ENCODE data around the gene CLEC1A. TPM values are rescaled to one million over a fixed set of nuclear protein-coding genes. Genes with fewer than 3 reads are reported as not detected.
"Not testable (repeated sequence)": the region's sequence is repeated elsewhere in the genome, so short reads cannot be mapped to it uniquely, and the experiment has no call there.

Gene CLEC1A
- polyA plus RNA-seq, 4 donors = 2.6 to 4.7 (median 4.0) TPM

GRCh38 chr12:10052193-10052913 lies 46.4 kb downstream of the CLEC1A start:
- no peak for DNase-seq (ENCODE audit: low read depth in 4 of 4, low spot score in 3 of 4)

DNA sequence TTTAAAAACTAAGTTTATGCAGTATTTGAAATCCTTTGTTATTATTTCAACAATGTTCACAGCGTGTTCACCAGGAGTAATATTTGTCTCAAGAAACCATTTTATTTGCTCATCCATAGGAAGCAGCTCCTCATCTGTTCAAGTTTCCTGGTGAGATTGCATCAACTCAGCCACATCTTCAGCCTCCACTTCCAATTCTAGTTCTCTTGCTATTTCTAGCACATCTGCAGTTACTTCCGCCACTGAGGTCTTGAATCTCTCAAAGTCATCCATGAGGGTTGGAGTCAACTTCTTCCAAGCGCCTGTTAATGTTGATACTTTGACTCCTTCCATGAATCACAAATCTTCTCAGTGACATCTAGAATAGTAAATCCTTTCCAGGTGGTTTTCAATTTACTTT lies 50.3 kb downstream of the CLEC1A start:
- no peak for DNase-seq (ENCODE audit: low read depth in 4 of 4, low spot score in 3 of 4)

DNA sequence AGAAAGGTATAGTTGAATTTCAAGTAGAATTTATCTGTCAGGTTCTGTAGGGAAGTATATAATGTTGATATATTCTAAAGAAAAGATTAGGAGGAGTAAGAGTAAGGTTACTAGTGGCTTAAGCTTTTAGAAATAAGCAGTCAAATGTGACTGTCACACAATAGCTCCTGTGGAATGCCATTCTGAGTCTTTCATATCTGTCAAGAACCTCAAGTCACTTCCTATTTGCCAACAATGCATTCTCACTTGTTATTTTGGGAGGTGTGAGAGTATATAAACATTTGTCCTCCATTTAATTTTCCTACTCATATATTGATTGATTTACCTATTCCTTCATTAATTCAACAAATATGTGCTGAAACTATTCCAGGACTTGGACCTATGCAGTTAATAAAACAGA lies 56.6 kb downstream of the CLEC1A start:
- no peak for DNase-seq (ENCODE audit: low read depth in 4 of 4, low spot score in 3 of 4)

DNA sequence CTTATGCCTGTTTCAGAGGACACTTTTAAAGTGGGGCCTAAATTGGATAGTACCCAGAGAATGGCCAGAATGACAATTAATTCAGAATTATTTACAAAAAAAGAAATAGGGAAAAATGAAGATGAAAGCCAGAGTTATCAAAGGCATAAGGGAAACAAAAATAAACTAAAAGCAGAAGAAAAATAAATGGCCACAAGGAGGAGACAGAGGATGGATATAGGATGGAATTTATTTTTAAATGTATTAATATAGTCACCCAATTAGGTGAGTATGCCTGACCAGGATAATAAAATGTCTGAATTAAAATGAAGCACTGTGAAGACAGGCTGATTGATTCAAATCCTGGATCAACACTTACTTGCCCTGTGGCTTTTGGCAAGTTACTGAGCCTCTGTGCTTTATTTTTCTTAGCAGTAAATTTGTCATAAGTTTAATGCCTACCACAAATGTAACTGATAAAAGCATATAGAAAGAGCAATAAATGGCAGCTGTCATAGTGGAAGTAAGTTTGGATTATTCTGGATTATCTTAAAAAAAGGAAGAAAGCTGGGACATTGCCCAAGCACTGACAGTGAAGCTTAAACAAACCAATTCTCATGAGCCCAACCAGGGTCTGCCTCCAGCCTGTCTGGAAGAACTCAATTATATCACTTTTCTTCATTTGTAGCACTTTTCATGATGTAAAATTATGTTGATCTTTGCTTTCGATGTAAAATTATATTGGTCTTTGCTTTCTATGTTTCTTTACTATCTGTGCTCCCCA lies 64.8 kb downstream of the CLEC1A start:
- DNase-seq (ENCODE audit: low read depth in 4 of 4, low spot score in 3 of 4) = no peak

GRCh38 chr12:10031771-10032175 lies 67.0 kb downstream of the CLEC1A start:
- no peak for DNase-seq (ENCODE audit: low read depth in 4 of 4, low spot score in 3 of 4)

DNA sequence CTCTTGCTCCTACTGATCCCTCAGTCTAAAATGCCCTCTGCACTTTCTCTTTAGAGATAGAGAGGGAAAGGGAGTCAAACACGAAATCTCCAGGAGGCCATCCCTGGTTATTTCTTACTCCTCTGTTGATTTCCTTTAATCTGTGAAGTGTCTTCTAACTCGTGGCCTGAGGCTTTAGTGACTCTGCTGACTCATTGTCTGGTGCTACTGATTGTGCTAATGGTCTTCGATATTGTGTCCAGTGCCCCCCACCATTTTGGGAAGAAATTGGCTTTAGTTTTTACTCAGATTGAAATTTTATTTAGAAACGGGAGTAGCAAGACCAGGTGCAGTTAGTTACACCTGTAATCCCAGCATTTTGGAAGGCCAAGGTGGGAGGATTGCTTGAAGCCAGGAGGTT lies 67.5 kb downstream of the CLEC1A start:
- DNase-seq (ENCODE audit: low read depth in 4 of 4, low spot score in 3 of 4) = no peak

DNA sequence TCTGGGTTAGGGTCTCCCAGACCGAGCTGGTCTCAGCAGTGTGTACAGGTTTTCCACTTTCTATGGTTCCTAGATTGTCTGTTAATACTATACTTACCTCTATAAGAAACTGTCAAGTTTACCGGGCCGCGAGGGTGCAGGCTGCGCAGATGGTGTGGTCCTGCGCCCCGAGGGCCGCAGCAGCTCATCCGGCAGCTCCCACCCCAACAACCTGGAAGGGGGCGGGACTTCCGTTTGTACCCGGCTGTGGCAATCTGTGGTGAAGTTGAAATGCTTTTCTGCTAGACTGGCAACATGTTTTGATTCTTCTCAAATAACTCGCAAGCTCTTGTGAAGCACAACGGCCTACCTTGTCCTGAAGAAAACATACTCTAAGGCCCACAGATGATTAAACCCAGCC lies 68.3 kb downstream of the CLEC1A start, which contains the start of gene CLEC9A:
TSS of gene CLEC9A (plus strand) at position 237 of the 400 bp plus-strand sequence. CDS start 22,006 bp downstream, outside the sequence.
- DNase-seq (ENCODE audit: low read depth in 4 of 4, low spot score in 3 of 4) = no peak

DNA sequence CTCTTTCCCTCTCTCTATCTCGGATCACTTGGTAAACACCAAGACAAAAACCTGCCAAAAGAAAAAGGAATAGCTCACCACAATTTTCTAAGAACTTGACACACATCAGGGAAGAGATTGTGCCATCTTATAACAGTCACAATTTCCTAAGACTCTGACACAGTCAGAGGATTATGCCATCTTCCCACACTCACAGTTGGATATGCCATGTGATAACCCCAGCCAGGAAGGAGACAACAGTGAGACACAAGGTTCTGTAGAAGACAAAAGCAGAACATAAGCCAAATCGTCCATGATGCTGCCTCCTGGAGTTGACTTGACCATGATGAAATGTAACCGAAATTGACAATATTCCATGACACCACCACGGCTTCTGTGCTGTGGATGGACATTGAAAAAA lies 71.1 kb downstream of the CLEC1A start:
- no peak for DNase-seq (ENCODE audit: low read depth in 4 of 4, low spot score in 3 of 4)

- DNase-seq (ENCODE audit: low read depth in 4 of 4, low spot score in 3 of 4) = no peak
Observed at GRCh38 chr12:10027311-10027710, 71.5 kb downstream of the CLEC1A start.

DNA sequence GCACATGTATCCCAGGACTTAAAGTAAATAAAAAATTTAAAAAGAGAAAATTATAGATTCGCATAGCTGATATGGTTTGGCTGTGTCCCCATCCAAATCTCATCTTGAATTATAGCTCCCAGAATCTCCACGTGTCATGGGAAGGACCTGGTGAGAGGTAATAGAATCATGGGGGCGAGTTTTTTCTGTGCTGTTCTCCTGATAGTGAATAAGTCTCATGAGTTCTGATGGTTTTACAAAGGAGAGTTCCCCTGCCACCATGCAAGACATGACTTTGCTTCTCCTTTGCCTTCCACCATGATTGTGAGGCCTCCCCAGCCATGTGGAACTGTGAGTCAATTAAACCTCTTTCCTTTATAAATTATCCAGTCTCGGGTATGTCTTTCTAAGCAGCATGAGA lies 72.1 kb downstream of the CLEC1A start:
- not testable (repeated sequence) for DNase-seq (ENCODE audit: low read depth in 4 of 4, low spot score in 3 of 4)

- DNase-seq (ENCODE audit: low read depth in 4 of 4, low spot score in 3 of 4) = no peak
Observed at GRCh38 chr12:10025236-10025635, 73.5 kb downstream of the CLEC1A start.

GRCh38 chr12:10021342-10021741 lies 77.4 kb downstream of the CLEC1A start:
- DNase-seq (ENCODE audit: low read depth in 4 of 4, low spot score in 3 of 4) = no peak

Other genes with a start within 250 kb of the CLEC1A start
- gene CLEC2B, start 229.6 kb downstream of the CLEC1A start, polyA plus RNA-seq (ENCODE audit: insufficient read length in 4 of 4) = 1 to 10 TPM; 2.6 to 4.2 (median 3.6) TPM
- gene KLRF2, start 217.5 kb downstream of the CLEC1A start, polyA plus RNA-seq (ENCODE audit: insufficient read length in 4 of 4) = not detected
- not detected for gene CLEC2A, start 166.6 kb downstream of the CLEC1A start, polyA plus RNA-seq (ENCODE audit: insufficient read length in 4 of 4)
- gene CLEC12A, start 127.6 kb downstream of the CLEC1A start, polyA plus RNA-seq (ENCODE audit: insufficient read length in 4 of 4) = 1 to 10 TPM in 3 of 4 donors, under 1 TPM in 1; 0.68 to 1.9 (median 1.2) TPM
- gene CLEC1B, start 99.9 kb downstream of the CLEC1A start, polyA plus RNA-seq (ENCODE audit: insufficient read length in 4 of 4) = 1 to 10 TPM in 1 of 4 donors, under 1 TPM in 3; 0.49 to 1.8 (median 0.79) TPM
- gene CLEC12B, start 88.4 kb downstream of the CLEC1A start, polyA plus RNA-seq (ENCODE audit: insufficient read length in 4 of 4) = under 1 TPM in 2 of 4 donors, not detected in 2; 0.14 to 0.24 TPM
- under 1 TPM; 0.10 to 0.33 (median 0.24) TPM for gene CLEC9A, start 68.3 kb downstream of the CLEC1A start, polyA plus RNA-seq (ENCODE audit: insufficient read length in 4 of 4)
- 1 to 10 TPM; 1.6 to 3.2 (median 2.3) TPM for gene CLEC7A, start 31.2 kb upstream of the CLEC1A start, polyA plus RNA-seq (ENCODE audit: insufficient read length in 4 of 4)
- gene OLR1, start 73.1 kb upstream of the CLEC1A start, polyA plus RNA-seq (ENCODE audit: insufficient read length in 4 of 4) = 1 to 10 TPM in 1 of 4 donors, under 1 TPM in 3; 0.61 to 1.2 (median 0.81) TPM
- 100 to 1,000 TPM in 3 of 4 donors, 1 to 10 TPM in 1; 2.8 to 166 (median 143) TPM for gene TMEM52B, start 80.0 kb upstream of the CLEC1A start, polyA plus RNA-seq (ENCODE audit: insufficient read length in 4 of 4)
- gene GABARAPL1, start 113.9 kb upstream of the CLEC1A start, polyA plus RNA-seq (ENCODE audit: insufficient read length in 4 of 4) = 10 to 100 TPM; 53.3 to 84.8 (median 67.4) TPM
- under 1 TPM; 0.22 to 0.75 (median 0.59) TPM for gene KLRD1, start 208.9 kb upstream of the CLEC1A start, polyA plus RNA-seq (ENCODE audit: insufficient read length in 4 of 4)